ENCODE data around the gene COA6. TPM values are rescaled to one million over a fixed set of nuclear protein-coding genes. Genes with fewer than 3 reads are reported as not detected.
"Not testable (repeated sequence)": the region's sequence is repeated elsewhere in the genome, so short reads cannot be mapped to it uniquely, and the experiment has no call there.

Gene COA6, protein sequence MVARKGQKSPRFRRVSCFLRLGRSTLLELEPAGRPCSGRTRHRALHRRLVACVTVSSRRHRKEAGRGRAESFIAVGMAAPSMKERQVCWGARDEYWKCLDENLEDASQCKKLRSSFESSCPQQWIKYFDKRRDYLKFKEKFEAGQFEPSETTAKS
- 26.2 TPM for polyA plus RNA-seq (ENCODE audit: insufficient read length)

DNA sequence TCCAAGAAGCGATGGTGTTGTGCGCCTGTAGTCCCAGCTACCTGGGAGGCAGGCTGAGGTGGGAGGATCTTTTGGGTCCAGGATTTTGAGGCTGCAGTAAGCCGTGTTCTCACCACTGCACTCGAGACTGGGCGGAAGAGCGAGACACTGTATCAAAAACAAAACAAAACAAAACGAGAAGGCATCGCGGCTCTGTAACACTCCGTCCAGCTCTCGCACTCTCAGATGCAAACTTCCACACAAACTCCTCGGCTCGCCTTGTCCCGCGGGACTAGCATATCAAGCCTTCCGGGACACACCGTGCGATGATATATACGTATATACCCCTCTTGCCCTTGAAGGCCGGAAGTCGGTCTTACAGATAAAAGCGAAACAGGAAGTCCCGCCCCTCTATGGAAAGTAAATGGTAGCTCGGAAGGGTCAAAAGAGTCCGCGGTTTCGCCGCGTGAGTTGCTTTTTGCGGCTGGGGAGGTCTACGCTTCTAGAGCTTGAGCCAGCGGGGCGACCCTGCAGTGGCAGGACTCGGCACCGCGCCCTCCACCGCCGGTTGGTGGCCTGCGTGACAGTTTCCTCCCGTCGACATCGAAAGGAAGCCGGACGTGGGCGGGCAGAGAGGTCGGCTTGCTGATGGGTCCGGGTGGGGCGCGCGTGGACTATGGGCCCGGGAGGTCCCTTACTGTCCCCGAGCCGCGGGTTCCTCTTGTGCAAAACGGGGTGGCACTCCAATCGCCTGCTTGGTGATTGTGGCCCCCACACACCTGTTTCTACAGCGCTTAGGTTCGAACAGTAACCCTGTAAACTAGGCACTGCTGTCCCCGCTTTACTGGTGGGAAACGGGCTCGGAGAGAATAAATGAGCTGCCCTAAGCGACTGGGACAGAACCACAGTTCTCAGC, at the start of gene COA6:
Gene COA6, plus strand, starts transcription at position 393 of the 895 bp plus-strand sequence. Its CDS starts 11 bp downstream, at position 404.
- peak; percentile 91 for DNase-seq (ENCODE audit: low read depth)

DNA sequence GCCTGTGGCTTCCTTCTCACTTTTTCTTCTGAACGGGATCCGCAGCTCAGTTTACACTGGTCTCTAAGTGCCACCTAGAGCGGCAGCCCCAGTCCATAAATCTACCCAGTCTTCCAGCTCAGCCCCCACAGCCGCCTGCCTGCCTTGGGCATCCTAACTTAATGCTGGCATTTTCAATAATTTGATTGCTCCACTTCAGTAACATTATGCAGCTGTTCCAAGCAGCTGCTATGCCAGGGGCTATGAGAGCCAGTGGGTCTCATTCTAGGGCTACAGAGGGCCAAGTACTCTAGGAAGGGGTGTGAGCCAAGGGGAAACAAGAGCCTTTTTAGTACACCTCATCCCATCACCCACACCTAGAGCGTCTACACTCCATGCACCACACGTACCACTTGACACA, 48.4 kb upstream of the COA6 start:
- no peak for DNase-seq (ENCODE audit: low read depth)

DNA sequence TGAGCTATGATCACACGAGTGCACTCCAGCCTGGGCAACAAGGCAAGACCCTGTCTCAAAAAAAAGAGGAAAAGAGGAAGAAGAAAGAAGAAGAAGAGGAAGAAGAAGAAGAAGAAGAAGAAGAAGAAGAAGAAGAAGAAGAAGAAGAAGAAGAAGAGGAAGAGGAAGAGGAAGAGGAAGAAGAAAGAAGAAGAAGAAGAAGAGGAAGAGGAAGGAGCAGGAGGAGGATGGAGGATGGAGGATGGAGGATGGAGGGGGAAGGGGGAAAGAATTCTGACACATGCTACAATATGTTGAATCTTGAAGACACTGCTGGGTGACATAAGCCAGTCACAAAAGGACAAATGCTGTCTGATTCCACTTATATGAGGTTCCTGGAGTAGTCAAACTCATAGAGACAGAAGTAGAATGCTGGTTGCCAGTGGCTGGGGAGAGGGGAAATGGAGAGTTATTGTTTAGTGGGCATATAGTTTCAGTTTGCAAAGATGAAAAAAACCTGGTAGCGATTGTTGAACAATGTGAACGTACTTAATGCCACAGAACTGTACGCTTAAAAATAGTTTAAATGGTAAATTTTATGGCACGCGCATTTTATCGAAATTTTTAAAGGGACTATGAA, 47.3 kb upstream of the COA6 start:
- DNase-seq (ENCODE audit: low read depth), result no peak

DNA sequence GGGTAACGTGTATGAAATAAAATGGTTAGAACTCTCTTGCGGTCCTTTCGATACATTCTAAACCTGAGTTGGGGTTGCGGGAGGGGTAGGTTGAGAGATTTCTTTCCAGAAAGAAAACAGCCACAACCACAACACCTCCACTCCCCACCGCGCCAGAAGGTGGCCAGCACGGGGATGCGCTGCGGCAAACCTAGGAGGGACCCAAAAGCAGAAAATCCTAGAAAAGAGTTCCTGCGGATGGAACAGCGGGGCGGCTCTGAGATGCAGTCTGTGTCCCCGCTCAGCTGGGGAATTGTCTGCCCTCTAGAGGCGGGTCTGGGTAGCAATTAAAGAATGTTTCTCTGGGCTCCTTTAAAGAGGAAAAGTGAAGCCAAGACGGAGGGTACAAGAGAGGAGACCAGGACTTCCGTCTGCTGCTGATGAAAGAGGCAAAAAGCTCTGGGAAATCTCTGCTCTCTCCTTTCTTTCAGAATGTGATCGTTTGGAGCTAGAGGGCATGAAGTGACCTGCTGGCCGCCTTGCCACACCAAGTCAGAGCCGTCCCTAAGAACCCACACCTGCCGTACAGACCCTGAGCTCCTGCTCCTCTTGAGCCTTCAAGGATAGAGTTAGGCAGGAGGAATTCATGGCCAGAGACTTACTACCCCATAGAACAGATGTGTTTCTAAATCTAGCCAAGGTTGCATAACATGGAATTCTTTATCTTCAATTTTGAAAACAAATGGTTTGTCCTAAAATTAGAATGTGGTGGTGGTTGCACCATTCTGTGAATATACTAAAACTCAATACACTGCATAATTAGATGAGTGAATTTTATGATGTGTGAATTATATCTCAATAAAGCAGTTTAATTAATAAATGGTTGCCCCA, 46.5 kb upstream of the COA6 start:
- peak; percentile 11 for DNase-seq (ENCODE audit: low read depth)

DNA sequence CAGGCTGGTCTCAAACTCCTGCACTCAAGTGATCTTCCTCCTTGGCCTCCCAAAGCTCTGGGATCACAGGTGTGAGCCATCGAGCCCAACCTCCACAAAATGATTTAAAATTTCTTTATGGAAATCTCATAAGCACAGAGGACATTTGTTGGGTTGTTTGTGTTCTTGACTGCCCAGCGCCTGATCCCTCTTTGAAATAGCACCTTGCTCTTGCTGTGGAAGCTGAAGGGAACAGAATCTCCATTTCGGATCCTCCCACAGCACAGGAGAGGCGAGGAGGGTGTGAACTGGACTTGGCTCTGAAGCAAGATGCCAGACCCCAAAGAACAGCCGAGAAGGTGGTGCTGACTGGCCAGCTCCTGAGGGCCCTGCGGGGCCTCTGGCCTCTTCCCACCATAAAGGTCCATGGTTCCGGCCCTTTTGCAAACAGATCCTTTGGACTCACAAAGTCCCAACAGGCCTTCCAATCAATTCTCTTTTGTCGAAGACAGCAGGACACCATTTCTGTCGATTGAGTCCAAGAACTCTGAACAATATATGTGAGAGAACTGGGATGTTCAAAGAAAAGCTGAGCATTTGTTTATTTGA, 45.6 kb upstream of the COA6 start:
- DNase-seq (ENCODE audit: low read depth), result no peak

DNA sequence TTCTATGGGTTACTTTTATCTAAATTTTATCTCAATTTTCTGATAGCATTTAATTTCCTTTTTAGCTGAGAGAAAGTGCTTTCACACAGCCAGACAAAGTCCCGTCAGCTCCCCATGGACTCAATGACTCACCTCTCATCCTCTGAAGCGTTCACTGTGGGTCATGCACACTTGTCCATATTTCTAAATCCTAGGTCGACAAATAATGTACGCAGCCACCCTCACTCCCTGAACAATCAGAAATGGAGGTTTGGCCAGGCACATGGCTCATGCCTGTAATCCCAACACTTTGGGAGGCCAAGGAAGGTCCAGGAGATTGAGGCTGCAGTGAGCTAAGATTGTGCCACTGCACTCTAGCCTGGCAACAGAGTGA, 42.4 kb upstream of the COA6 start:
- no peak for DNase-seq (ENCODE audit: low read depth)

DNA sequence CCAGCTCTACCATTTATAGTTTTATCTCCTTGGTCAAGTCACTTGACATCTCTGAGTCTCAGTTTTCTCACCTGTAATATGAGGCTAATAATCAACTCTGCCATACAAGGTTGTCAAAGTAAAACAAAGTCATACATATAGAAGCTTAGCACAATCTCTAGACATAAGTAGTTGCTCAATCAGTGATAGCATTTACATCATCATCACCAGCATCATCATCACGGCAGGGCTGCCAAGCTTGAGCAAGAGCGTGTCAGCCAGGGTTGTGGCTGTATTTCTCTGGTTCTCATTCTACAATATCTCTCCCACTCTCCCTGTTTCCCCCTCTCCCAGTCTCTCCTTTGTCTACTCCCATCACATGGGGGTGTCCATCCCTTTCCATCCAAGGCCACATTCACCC, 41.7 kb upstream of the COA6 start:
- no peak for DNase-seq (ENCODE audit: low read depth)

DNA sequence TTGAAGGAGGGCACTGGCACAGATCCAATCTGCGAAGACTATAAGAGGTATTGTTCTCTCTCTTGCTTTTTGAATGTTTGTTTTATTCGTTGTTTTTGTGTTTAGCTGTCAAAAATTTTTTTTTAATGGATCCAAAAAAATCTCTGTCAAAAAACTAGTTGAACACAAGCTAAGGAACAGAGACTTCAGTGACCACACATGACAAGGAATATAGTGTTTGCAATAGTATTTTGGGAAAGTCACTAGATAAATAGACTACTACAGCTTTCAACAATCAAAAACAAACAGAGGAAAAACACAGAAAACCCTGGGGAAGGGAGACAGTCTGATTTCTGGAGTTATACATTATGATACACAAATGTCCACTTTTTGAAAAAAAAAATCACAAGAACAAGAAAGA, 36.9 kb upstream of the COA6 start:
- DNase-seq (ENCODE audit: low read depth), result no peak

DNA sequence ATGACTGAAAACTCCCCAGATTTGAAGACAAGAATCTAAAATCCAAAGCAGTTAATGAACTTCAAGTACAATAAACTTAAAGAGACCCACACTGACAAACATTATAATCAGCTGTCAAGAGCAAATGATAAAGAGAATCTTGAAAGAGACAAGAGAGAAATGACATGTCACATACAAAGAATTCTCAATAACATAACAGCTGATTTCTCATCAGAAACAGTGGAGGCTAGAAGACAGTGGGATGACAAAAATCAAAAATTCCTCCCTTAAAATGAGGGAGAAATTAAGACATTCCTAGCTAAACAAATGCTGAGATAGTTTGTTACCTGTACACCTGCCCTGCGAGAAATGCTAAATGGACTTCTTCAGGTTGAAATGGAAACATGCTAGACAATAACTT, 36.0 kb upstream of the COA6 start:
- no peak for DNase-seq (ENCODE audit: low read depth)

DNA sequence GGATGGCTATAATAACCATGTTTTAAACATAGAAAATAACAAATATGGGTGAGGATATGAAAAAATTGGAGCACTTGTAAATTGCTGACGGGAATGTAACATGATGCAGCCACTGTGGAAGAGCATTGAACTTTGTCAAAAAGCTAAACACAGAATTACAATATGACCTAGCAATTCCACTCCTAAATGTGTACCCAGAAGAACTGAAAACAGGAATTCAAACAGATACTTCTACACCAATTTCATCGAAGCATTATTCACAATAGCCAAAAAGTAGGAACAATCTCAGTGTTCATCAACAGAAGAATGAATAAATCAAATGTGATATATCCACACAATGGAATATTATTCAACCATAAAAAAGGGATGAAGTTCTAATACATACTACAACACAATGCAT, 32.7 kb upstream of the COA6 start:
- DNase-seq (ENCODE audit: low read depth), result no peak

DNA sequence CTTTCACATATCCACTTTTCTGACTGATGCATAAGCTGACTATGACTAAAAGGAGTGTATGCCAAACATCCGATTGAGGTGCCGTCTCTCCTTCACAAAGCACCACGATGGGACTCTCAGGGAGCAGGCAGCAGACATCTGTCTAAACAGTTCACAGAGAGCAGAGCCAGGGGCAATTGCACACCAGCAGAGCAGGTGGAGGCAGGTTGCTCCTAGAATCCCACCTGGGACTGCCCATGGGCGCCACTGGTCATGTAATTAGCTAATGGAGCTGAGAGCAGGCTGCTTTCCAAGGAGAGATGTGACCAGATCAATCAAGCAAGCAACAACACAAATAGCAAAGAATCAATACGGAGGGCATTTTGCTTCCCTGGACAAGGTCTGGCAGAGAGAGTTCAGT, 30.5 kb upstream of the COA6 start:
- no peak for DNase-seq (ENCODE audit: low read depth)

DNA sequence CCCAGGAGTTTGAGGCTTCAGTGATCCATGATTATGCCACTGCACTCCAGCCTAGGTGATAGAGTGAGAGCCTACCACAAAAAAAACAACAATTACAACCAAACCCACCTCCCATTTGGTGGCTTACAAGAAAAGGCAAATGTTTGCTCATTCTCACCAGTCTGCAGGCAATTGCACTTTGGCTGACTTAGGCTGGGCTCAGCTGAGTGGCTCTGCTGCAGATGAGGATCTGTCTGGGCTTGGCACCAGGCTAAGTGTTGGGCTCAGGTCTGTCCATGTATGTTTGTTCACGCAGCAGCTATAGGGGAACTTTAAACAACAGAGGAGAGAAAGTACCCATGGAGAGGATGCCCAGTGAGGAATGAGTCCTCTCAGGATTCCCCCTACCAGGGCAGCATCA, 28.0 kb upstream of the COA6 start:
- DNase-seq (ENCODE audit: low read depth), result no peak

DNA sequence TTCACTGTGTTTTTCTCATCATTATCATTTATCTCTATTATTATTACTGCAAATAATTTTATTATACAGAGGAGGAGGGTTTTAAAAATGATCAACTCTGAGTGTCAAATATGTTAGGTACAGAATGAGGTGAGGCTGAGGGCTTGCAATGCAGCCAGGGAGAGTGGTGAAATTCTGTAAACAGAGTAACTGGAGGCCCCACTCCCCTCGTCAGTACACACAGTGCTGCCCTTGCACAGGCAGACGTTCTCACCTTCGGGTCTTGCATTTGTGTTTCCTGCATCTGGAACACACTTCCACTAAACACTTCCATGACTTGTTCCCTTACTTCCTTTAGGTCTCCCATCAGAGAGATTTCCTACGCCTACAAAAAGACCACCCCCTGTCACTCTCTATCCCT, 24.3 kb upstream of the COA6 start:
- no peak for DNase-seq (ENCODE audit: low read depth)

DNA sequence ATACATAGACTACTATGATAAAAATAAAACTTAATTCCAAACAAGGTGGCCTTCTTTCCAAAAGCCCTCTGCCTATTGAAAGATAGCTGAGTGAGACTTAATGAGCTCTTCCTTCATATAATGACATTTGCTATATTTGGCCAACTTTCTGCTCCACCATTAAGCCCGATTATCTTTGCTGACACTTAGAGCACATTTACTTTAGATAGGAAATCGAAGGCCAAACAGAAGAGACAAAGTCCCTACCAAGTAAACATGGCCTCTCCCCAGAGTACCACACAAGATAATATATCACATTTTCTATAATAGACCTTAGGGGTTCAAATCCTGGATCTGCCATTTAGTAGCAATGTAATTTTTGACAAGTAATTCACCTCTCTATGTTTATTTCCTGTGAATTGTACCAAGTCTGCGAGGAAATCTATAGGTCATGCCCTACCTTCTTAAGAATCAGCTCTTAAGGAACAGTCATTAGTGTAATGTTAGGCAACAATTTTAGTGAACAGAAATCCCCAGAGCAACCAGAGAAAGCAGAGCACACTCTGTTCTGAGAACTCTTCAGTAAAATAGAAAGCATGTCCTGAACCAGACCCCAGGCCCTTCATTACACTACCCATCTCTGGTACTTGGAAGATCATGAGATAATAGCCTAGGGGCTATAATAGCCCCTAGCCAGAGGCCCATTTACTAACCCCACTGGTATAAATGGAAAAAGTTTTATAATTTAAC, 17.3 kb upstream of the COA6 start:
- no peak for DNase-seq (ENCODE audit: low read depth)

DNA sequence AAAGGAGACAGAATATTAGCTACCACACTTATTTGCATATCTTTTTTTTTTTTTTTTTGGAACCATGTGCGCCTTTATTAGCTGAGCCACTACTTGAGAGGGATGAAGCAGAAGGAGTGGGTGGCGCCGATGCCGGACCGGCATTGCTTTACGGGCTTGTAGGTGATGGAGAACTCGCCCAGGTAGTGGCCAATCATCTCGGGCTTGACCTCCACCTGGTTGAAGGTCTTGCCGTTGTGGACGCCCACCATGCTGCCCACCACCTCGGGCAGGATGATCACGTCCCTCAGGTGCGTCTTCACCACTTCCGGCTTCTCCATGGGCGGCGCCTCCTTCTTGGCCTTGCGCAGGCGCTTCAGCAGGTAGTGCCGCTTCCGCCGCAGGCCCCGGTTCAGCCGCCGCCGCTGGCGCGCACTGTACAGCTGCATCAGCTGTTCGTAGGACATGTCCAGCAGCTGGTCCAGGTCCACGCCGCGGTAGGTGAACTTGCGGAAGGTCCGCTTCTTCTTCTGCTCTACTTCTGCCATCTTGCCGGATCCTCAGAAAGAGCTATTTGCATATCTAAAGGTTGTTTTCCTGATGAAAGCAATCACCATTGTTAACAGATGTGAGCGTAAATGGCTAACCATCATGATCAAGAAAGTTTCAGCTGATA, 16.5 kb upstream of the COA6 start:
- not testable (repeated sequence) for DNase-seq (ENCODE audit: low read depth)

DNA sequence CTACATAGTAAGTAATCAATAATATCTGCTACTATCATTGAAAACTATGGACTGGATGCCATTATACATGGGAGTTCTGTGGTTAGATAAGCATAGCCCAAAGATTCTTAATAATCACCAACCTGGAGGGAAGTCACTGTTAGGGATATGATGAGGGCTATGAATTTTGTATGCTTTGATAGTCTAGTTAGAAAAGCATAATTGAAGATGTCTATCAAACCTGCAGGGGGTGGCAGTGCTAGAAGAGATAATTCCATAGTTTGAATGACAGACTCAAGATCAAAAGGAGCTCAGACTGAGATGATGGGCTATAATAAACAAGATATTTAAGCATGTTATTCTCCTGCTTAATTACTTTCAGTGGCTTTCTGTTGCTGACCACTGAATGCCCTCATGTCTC, 15.4 kb upstream of the COA6 start:
- DNase-seq (ENCODE audit: low read depth), result no peak

DNA sequence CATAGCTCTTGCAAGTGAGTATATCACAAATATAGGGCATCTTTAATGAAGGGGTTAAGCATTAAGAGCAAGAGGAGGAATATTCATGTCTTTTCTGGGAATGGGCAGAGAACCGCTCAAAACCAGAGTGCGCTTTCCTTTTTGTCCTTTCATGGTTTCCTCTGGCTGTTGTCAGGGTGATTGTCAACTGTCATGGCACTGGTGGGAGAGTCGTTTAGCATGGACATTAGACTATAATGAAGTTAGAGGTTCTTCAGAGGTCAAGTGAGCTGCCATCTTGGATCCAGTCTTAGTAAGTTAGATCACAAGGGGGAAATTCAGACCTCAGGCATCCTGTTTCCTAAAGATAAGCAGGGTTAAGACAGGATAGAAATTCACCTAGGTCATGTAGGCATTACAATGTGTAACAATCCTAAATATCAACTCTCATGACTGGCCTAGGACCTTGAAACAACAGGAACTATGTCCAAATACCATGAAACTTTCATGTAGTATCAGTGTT, 12.1 kb upstream of the COA6 start:
- no peak for DNase-seq (ENCODE audit: low read depth)

DNA sequence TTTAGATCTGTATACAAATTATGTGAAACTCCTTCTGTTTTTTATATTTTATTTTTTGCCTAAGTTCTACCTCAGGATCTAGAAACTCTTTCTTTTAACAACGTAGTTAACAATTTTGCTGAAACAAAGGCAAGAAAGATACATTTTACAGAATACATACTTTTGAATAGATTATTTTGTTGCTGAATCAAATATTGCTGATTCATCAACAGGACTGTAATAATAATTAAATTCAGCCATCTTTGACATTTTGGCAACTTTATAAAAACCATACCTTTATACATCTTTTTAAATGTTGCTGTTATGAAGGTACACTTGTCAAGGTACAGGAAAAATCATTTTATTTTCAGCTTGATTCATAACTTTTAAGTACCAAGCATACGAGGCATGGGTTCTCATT, 10.7 kb upstream of the COA6 start:
- DNase-seq (ENCODE audit: low read depth), result no peak

DNA sequence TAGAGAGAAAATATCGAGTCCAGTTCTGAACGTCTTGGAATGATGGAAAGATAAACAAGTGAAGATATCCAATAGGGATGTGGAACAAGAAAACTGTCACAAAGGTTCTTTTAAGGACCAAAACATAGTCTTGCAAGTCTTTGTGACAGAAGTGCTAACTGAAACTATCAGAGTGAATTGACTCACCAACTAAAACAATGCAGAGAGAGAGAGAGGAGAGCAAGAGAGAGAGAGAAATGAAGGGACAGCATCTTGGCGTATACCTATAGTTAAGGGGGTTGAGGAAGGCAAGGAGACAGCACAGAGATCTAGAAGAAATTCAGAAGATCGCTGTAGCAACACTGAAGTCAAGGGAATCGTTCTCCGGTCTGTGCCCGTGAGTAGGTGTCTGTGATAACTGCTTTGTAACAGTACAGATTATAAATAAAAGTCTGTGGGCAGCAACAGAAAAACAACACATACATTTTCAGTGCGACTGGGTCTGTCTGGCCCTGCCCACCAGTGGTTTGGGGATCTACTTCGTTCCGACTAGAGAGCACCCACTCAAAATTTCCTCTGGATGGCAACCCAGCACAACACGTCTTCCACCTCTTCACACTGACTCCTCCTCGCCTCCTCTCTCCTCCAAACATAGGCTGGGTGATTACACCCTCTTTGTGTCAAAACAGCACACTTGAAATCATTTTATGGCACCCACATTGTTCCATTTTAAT, 4.8 kb upstream of the COA6 start:
- DNase-seq (ENCODE audit: low read depth), result no peak

DNA sequence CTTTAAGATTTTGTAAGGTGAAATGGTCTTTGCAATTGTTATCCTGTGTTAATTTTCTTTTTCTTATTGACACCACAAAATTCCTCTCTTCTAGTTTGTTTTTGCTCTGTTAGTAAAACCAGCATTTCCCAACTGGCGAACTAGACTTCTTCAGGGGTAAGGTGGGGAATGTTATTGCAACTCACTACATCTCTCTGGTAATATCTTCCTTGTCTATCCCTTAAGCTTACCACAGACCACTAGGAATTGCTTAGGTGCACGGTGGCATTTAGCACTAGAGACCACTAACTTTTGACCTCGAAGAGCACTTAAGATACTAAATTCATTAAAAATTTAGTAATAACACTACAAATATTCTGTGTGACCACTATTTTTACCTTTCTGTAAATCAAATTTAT, 4.2 kb upstream of the COA6 start:
- DNase-seq (ENCODE audit: low read depth), result no peak

Measured in forelimb muscle (tissue), 1 donor.